ENCODE data around the gene GIPC3.

Gene GIPC3

GRCh38 chr19:3575260-3575741, 10.0 kb upstream of the GIPC3 start (continued):
- TF ChIP-seq ZNF398 (tag by site-specific recombination; IDR thresholded peaks at IDR 0.05) (no peak), ZNF677 (tag by site-specific recombination; IDR thresholded peaks at IDR 0.05) (no peak), MEIS1 (CRISPR knock-in tag; IDR thresholded peaks at IDR 0.05; ENCODE audit: borderline replicate concordance) (no peak), ZNF501 (tag by site-specific recombination; IDR thresholded peaks at IDR 0.05) (no peak), GLIS1 (tag by site-specific recombination; IDR thresholded peaks at IDR 0.05) (no peak), ZFP41 (tag by site-specific recombination; IDR thresholded peaks at IDR 0.05; ENCODE audit: borderline replicate concordance) (no peak), ZNF654 (tag by site-specific recombination; IDR thresholded peaks at IDR 0.05; ENCODE audit: low read depth) (peak; percentile 46), ZBTB20 (tag by site-specific recombination; IDR thresholded peaks at IDR 0.05) (no peak), SCRT2 (tag by site-specific recombination; IDR thresholded peaks at IDR 0.05) (no peak), ZNF37A (tag by site-specific recombination; IDR thresholded peaks at IDR 0.05) (no peak), ZNF449 (tag by site-specific recombination; IDR thresholded peaks at IDR 0.05) (no peak), HOXA7 (CRISPR knock-in tag; IDR thresholded peaks at IDR 0.05; ENCODE audit: borderline replicate concordance) (no peak), ZNF830 (tag by site-specific recombination; IDR thresholded peaks at IDR 0.05; ENCODE audit: low read depth) (no peak), HOXC10 (CRISPR knock-in tag; IDR thresholded peaks at IDR 0.05) (no peak), ZNF121 (tag by site-specific recombination; IDR thresholded peaks at IDR 0.05) (no peak), KLF16 (tag by site-specific recombination; IDR thresholded peaks at IDR 0.05) (no peak), ATF2 (tag by site-specific recombination; IDR thresholded peaks at IDR 0.05; ENCODE audit: low read depth) (no peak), ZNF580 (tag by site-specific recombination; IDR thresholded peaks at IDR 0.05) (peak; percentile 77; the same call in 1 of the 2 replicates), ZNF157 (tag by site-specific recombination; IDR thresholded peaks at IDR 0.05) (no peak), ZNF776 (tag by site-specific recombination; IDR thresholded peaks at IDR 0.05; ENCODE audit: borderline replicate concordance) (no peak), HOXD13 (CRISPR knock-in tag; IDR thresholded peaks at IDR 0.05; ENCODE audit: borderline replicate concordance) (no peak), ZNF174 (tag by site-specific recombination; IDR thresholded peaks at IDR 0.05) (no peak), ZBTB26 (tag by site-specific recombination; optimal IDR thresholded peaks at IDR 0.05) (no peak), SP7 (tag by site-specific recombination; IDR thresholded peaks at IDR 0.05) (0 out of 2 replicates have a peak, but pooled peaks have one; percentile 17), EGR2 (tag by site-specific recombination; IDR thresholded peaks at IDR 0.05; ENCODE audit: low read depth) (no peak), ZFHX2 (tag by site-specific recombination; conservative IDR thresholded peaks at IDR 0.05) (no peak), ZNF549 (tag by site-specific recombination; IDR thresholded peaks at IDR 0.05) (no peak), ZNF23 (tag by site-specific recombination; IDR thresholded peaks at IDR 0.05; ENCODE audit: borderline replicate concordance) (no peak), ZNF341 (tag by site-specific recombination; IDR thresholded peaks at IDR 0.05; ENCODE audit: low read depth) (no peak), ZNF18 (tag by site-specific recombination; IDR thresholded peaks at IDR 0.05) (no peak), ZNF16 (tag by site-specific recombination; IDR thresholded peaks at IDR 0.05; ENCODE audit: low read depth) (peak; percentile 99), PRDM6 (tag by site-specific recombination; IDR thresholded peaks at IDR 0.05) (no peak), ZNF701 (tag by site-specific recombination; IDR thresholded peaks at IDR 0.05) (no peak)
